GM21529 (cell line): ENCODE measurements around the gene HTR4.
"Not testable (repeated sequence)": the region's sequence is repeated elsewhere in the genome, so short reads cannot be mapped to it uniquely, and the experiment has no call there.

Experiments
- ATAC-seq: cut with Tn5 transposase; IDR thresholded peaks from one replicate; pipeline ENCODE4 v1.9.1; 2021; ENCODE audit not compliant: unreplicated experiment

HTR4 gene

GRCh38 chr5:148653836-148654781, at the start of gene HTR4:
HTR4 (minus strand) TSS chr5:148654527; CDS start chr5:148637014, 17,513 bp downstream.
- no peak for ATAC-seq

- no peak for ATAC-seq
Measured at GRCh38 chr5:148702019-148702596, 47.8 kb upstream of the HTR4 start.

GRCh38 chr5:148699028-148699427, 44.7 kb upstream of the HTR4 start:
- ATAC-seq, result no peak

- ATAC-seq, result no peak
Measured at GRCh38 chr5:148697809-148698196, 43.5 kb upstream of the HTR4 start.

GRCh38 chr5:148697180-148697808, 43.0 kb upstream of the HTR4 start:
- no peak for ATAC-seq

- ATAC-seq, result no peak
Measured at GRCh38 chr5:148696187-148697036, 42.1 kb upstream of the HTR4 start.

GRCh38 chr5:148690945-148691344, 36.6 kb upstream of the HTR4 start:
- ATAC-seq, result no peak

- no peak for ATAC-seq
Measured at GRCh38 chr5:148688787-148689186, 34.5 kb upstream of the HTR4 start.

- no peak for ATAC-seq
Measured at GRCh38 chr5:148687871-148688270, 33.5 kb upstream of the HTR4 start.

- ATAC-seq, result peak; percentile 98
Measured at GRCh38 chr5:148687427-148687826, 33.1 kb upstream of the HTR4 start.

GRCh38 chr5:148686660-148687059, 32.3 kb upstream of the HTR4 start:
- no peak for ATAC-seq

- ATAC-seq, result no peak
Measured at GRCh38 chr5:148685520-148686134, 31.3 kb upstream of the HTR4 start.

GRCh38 chr5:148684528-148684927, 30.2 kb upstream of the HTR4 start:
- no peak for ATAC-seq

GRCh38 chr5:148683651-148684050, 29.3 kb upstream of the HTR4 start:
- no peak for ATAC-seq

GRCh38 chr5:148682058-148683026, 28.0 kb upstream of the HTR4 start:
- no peak for ATAC-seq

- no peak for ATAC-seq
Measured at GRCh38 chr5:148681157-148682057, 27.1 kb upstream of the HTR4 start.

GRCh38 chr5:148673704-148674103, 19.4 kb upstream of the HTR4 start:
- ATAC-seq, result not testable (repeated sequence)

- ATAC-seq, result no peak
Measured at GRCh38 chr5:148666353-148666752, 12.0 kb upstream of the HTR4 start.
